ENCODE data around the gene HSD17B2.

DNA sequence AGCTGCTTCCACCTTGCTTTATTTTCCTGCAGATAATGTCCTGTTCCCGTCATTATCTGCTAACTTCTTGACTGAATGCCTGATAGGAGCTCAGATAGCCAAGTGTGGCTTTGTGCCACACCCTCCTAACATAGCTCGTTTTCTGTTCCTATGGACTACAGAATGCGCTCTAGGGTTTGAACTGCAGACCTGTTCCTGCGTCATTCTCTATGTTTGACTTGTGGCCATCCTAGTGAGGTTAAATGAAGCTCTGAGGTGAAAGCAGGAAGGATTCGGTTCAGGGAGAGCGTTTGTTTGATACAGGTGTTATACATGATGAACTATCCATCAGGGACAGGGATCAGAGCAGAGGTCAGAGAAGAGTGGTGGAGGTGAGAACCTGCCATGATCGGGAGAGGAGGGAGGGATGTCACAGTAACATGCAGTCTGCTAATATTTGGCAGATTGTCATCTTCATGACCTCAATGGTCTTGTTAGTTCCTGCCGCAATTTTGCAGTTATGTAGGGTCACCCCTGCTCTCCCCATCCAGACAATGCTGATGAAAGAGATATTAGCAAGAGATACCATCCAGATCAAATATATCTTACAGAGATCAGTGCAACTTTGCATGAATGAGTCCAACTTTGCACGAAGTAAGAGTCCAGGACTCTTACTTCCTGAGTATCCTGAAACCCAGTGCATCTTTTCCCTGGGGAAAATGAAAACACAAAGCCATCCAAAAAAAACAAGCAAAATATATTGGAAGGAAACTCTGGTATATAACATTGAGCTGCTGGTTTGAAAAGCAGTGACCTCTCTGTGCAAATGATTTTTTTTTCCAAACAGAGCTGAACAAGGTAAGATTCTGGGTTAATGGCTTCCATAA is 102.1 kb downstream of the HSD17B2 start:
- TF ChIP-seq, protein P1, sequence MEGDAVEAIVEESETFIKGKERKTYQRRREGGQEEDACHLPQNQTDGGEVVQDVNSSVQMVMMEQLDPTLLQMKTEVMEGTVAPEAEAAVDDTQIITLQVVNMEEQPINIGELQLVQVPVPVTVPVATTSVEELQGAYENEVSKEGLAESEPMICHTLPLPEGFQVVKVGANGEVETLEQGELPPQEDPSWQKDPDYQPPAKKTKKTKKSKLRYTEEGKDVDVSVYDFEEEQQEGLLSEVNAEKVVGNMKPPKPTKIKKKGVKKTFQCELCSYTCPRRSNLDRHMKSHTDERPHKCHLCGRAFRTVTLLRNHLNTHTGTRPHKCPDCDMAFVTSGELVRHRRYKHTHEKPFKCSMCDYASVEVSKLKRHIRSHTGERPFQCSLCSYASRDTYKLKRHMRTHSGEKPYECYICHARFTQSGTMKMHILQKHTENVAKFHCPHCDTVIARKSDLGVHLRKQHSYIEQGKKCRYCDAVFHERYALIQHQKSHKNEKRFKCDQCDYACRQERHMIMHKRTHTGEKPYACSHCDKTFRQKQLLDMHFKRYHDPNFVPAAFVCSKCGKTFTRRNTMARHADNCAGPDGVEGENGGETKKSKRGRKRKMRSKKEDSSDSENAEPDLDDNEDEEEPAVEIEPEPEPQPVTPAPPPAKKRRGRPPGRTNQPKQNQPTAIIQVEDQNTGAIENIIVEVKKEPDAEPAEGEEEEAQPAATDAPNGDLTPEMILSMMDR (IDR thresholded peaks at IDR 0.05), result no peak
- TF ChIP-seq POLR2A (IDR thresholded peaks at IDR 0.05), result no peak
